ENCODE results near the gene MICAL1.
"Not testable (repeated sequence)": the region's sequence is repeated elsewhere in the genome, so short reads cannot be mapped to it uniquely, and the experiment has no call there.

Gene MICAL1

DNA sequence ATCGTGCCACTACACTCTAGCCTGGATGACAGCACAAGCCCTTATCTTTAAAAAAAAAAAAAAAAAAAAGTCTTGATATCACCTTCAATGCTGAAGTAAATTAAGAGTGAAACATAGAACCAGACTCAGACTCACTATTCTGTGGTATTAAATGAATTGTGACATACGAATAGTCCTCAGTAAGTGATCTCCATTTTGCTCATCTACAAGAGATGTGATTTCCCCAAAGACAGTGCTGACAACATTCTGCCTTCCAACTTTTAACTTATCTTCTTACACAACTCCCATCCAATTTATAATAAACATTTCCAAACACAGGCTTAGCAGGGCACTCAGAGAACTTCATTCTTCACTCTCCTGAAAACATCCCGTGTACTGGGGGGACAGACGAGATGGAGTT lies 19.4 kb upstream of the MICAL1 start:
- DNase-seq: no peak

DNA sequence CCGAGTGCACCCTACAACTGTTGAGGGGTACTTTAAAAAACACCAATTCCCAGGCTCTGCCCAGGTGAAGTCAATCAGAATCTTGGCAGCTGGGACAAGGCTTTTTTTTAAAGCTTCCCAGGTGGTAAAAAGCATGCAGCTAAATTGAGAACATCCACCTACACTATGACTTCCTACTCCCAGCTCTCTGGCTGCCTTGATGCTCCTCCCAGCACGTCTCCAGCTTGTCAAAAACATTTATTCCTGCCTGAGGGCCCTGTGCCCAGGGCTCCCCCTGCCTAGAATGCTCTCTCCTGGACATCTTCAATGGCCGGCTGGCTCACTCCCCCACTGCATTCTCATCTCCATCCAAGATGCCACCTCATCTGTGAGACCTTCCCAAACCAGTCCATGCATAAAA lies 17.5 kb upstream of the MICAL1 start:
- DNase-seq: no peak

GRCh38 chr6:109472132-109472995 lies 16.8 kb upstream of the MICAL1 start:
- no peak for DNase-seq

DNA sequence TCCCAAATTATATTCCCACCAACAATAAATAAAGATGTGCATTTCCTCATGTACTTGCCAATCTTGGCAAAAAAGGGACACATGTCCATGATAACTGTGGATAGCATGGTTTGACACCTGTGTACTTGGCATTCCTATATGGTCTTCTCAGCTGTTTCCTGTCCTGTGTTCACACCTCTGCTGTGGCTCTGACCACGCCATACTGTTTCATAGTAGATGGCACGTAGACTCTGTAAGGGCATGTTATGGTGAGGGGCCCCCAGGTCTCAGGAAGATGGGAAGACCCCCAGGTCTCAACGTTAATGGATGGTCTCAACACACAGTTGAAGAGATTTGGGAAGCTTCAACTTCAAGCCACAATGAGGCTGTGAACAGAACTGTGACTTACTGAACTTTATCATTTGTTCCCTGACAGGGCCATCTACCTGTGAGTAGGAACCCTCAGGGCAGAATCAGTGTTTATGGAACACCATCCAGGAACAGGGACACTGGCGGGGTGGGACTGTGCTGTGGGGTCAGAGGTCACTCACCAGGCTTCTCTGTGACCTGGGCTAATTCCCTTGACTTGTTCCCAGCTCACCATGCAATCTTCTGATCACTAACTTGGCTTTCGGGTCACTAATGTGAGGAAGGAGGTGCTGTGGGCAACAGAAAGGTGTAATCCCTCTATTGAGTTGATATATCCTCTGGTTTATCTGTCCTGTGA lies 15.7 kb upstream of the MICAL1 start:
- DNase-seq: no peak

DNA sequence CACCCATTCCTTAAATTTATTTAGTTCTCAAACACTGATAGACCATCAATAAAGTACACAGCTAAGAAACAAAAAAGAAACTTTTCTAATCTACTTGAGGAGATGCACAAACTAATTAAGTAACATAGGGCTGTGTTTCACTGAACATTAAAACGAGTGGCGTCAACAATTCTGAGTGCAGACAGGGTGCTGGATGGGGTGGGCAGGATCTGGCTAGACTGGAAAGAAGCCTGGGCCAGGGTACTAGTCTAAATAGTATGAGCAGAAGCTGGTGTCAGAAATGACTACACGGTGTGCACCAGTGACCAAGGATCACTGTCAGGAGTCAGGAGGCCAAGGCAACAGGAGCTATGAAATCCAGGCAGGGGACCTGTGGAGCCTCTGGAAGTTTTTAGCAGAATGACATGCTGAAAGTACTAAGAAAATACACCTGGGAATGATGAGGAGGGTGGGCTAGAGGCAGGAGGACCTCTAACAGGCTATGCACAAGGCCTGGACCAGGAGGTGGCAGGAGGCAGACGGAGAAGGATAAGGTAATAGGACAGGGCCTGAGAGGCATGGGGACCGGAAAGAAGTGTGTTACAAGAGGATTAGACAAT lies 14.1 kb upstream of the MICAL1 start:
- DNase-seq: no peak

DNA sequence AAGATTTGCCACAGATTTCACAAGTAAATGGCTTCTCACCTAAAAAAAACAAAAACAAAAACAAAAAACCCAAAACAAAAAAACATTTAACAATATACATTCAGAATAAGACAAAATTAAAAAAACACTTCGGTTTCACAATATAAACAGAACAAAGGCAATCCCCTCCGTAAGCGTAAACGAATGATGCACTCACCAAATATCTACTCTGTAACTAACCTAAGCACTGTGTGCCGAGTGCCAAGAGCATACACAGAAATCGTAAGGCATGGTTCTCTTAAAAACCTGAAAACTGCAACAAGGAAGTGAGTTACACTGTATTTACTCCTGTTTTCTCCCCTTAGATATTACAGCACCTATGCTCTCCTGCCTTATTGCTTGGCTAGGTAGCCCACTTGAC lies 12.1 kb upstream of the MICAL1 start:
- DNase-seq: no peak

DNA sequence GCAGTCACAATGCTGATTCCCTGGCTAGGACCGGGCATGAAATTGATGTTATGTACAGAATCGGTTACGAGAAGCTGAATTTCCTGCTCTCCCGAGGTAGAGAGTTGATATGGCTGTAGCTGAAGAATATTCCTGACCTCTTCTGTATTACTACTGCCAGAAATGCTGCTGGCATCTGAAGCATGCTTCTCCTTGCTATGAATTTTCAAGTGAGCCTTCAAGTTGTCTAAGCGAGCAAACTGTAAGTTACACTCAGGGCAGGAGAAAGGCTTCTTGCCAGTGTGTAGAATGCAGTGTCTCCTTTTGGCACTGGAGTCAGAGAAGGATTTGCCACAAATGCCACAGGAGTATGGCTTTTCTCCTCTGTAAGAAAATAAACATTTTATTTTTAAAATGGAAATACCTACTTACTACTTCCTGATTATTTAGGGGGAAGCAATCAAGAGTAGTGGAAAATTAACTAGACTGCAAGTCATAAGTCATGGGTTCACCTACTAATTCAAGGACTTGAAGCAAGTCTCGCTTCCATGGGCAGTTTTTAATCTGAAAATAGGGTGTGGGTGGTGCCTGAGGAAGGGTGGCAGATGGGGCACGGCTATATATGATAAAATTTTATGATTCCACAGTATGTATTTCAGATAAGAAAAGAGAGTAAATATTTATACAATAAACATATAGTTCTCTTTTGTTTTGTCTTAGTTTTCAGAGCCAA lies 10.8 kb upstream of the MICAL1 start:
- DNase-seq: no peak

GRCh38 chr6:109465772-109466171 lies 10.2 kb upstream of the MICAL1 start:
- no peak for DNase-seq

- DNase-seq: no peak
These were observed 6.4 kb upstream of the MICAL1 start for GRCh38 chr6:109461733-109462526.

- not testable (repeated sequence) for DNase-seq
These were observed 5.6 kb upstream of the MICAL1 start for GRCh38 chr6:109461205-109461604.

GRCh38 chr6:109460161-109460829 lies 4.7 kb upstream of the MICAL1 start:
- DNase-seq: no peak

DNA sequence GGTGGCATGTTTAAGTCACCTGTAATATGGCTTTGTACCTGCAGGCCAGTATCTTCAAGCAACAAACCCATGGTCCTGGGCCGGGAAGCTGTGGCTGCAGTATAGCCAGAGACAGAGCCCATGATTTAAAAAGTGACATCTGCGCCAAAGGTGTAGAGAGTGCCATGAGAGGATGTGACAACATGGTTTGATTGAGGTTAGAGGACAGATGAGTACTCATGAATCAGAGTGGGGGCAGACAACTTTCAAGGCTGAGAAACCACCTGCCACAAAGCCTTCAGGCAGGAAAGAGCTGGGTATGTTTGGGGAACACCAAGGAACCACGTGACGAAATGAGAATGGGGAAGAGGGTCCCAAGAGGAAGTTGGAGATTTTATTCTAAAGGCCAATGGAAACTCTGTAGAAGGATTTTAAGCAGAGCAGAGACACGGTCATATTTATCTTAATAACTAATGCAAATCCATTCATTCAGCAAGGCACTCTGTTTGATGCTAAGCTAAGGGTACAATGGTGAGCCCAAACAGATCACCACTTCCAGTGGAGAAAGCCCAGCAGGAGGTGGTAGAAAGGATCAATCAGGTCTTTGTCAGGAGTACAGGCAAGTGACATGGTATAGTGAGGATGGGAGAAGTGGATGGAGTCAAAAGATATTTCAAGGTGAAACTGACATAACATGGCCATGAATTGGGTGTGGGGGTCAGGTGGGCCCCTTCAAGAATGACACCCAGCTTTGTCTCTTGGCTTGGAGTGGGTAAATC lies 3.4 kb upstream of the MICAL1 start:
- DNase-seq: no peak

- DNase-seq: no peak
These were observed 2.0 kb upstream of the MICAL1 start for GRCh38 chr6:109457562-109457996.

DNA sequence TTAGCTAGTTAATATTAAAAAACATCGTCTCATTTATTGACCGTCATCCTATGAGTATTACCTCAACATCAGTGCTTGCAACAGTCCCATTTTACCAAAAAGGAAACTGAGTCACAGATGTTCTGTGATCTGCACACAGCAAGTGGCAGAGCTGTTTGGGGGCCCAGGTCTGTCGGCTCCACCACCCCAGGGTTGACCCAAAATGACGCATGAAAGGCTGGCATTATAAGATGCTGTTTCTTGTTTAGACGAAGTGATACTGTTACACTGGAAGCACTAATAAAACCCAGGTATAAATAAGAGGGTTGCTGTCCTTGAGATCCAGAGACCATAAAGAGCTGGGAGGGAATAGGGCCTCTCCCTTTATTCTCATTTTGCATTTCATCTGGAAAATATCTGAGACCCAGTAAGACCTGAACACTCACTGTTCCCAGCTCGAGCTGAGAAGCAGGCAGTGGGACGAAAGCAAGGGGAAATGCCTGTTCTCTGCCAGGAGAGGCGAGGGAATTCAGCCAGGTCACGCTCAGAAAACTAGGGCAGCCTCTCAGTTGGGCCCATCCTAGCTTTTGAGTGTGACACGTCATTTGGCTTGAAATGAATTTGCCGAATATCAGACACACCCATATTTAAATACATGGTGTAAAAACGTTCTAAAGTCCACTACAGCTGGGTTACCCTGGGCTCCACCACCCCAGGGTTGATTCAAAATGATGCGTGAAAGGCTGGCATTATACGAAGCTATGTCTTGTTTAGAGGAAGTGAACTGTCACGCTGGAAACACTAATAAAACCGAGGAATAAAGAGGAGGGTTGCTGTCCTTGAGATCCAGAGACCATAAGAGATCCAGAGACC lies 1.4 kb upstream of the MICAL1 start:
- DNase-seq: no peak

- no peak for DNase-seq
These were observed 575 bp upstream of the MICAL1 start for GRCh38 chr6:109456111-109456583.

- peak; percentile 46 for DNase-seq
These were observed 806 bp downstream of the MICAL1 start for GRCh38 chr6:109454496-109455436.

DNA sequence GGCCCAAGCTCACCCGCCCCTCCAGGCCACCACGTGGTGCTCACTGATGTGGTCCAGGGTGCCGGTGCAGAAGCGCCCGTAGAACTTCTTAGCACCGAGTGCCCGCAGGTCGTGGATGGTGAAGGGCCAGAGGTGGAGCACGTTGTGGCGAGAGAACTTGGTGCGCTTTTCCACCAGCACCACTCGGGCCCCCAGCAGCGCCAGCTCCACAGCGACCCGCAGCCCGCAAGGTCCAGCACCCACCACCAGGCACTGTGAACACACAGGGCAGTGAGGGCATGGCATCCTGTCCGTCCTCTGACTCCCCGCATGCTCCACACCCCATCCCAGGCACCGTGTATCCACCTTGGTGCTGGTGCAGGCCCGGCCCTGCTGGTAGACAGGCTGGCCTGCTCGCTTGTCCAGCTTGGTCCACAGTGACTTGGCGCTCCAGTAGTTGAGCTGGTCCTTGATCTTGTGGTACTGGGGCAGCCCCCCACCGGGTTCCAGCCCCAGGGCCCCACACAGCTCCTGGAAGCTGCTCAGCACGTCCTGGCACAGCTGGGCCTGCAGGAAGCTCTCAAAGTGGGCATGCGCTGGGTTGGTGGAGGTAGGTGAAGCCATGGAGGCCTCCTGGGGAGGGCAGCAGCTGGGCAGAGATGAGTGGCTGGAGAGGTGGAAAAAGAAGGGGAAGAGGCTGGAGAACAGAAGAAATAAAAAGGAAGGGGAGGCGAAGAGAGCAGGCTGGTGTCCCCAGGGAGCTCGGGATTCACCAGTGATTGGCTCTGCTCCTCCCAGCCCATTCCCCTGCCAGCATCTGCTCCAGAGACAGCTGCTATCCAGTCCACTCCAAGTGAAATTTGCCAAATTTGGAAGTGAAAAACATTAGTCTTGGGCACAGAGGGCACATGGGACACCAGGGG lies 1.7 kb downstream of the MICAL1 start:
- DNase-seq: no peak

GRCh38 chr6:109453156-109453555 lies 2.4 kb downstream of the MICAL1 start:
- no peak for DNase-seq
